Left kidney (tissue), 2 donors: ENCODE measurements around the gene PRSS48. TPM values are rescaled to one million over a fixed set of nuclear protein-coding genes. Genes with fewer than 3 reads are reported as not detected.
"Not testable (repeated sequence)": the region's sequence is repeated elsewhere in the genome, so short reads cannot be mapped to it uniquely, and the experiment has no call there.

Experiments
- DNase-seq: peaks from one replicate; pipeline ENCODE4 v3.0.0-alpha.2; 2013
- polyA plus RNA-seq: library from polyadenylated mRNA; unstranded; fragments of 120-200 nt; gene quantifications from one replicate; pipeline ENCODE4 v1.2.1, GENCODE V29; 2013; ENCODE audit not compliant: insufficient read length

PRSS48 gene
- polyA plus RNA-seq, 1 donor, result not detected

- no peak for DNase-seq
Observed at GRCh38 chr4:151260526-151260925, 16.4 kb upstream of the PRSS48 start.

DNA sequence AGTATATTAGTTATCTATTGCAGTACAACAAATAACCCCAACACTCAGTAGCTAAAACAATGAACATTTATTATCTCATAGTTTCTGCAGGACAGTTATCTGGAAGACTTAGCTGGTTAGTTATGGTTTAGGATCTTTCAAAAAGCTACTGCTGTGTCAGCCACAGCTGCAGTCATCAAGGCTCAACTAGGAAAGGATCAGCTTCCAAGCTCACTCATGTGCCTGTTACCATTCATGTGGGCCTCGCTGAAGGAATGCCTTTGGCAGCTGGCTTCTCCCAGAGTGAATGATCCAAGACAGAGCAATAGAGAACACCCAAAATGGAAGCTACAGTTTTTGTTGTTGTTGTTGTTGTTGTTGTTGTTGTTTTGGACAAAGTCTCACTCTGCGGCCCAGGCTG is 13.5 kb upstream of the PRSS48 start:
- DNase-seq, result no peak

DNA sequence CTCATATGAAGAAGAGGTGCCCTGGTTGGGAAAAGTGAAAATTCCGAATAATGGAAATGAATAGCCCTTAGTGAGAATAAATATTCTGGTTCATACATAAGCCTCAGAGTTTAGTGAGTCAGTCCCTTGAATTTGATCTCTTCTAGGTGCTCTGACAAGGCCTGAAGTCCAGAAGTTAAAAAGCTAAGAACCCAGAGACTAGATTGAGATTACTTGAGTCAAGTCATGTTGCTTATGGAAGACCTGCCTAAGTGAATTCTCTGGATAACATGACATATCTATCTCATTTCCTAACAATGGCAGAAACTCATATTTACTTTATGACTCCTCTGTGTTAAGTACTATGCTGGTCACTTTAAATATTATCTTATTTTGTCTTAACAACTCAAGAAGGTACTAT is 10.5 kb upstream of the PRSS48 start:
- DNase-seq, result no peak

DNA sequence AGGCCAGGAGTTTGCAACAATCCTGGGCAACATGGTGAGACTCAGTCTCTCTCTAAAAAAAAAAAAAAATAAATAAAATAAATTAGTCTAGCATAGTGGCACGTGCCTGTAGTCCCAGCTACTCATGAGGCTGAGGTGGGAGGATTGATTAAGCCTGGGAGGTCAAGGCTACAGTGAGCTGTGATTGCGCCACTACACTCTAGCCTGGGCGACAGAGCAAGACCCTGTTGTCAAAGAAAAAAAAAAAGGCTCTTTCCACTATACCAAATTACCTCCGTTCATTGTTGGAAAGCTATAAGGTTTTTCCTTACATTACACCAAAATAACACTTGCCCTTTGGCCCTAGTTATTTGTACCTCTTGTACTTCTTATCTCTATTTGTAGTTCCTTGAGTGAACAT is 9.9 kb upstream of the PRSS48 start:
- DNase-seq, result no peak

DNA sequence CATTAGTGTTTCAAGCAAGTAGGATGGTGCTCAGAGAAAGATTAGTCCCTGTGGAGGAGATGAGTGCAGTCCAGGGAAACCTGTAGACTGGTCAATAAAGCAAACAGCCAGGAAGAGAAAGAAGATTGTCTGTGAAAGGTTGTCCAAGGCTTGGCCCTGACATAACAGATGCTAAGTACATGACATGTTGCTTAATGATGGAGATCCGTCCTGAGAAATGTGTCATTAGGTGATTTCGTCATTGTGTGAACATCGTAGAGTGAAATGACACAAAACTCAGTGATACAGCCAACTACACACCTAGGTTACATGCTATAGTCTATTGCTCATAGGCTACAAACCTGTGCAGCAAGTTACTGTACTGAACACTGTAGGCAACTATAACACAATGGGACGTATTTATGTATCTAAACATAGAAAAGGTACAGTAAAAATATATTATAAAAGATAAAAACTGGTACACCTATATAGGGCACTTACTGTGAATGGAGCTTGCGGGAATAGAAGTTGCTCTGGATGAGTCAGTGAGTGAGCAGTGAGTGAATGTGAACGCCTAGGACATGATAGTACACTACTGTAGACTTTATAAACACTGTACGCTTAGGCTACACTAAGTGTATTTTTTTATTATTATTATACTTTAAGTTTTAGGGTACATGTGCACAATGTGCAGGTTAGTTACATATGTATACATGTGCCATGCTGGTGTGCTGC is 9.0 kb upstream of the PRSS48 start:
- DNase-seq, result no peak

GRCh38 chr4:151268905-151269304 is 8.1 kb upstream of the PRSS48 start:
- not testable (repeated sequence) for DNase-seq

DNA sequence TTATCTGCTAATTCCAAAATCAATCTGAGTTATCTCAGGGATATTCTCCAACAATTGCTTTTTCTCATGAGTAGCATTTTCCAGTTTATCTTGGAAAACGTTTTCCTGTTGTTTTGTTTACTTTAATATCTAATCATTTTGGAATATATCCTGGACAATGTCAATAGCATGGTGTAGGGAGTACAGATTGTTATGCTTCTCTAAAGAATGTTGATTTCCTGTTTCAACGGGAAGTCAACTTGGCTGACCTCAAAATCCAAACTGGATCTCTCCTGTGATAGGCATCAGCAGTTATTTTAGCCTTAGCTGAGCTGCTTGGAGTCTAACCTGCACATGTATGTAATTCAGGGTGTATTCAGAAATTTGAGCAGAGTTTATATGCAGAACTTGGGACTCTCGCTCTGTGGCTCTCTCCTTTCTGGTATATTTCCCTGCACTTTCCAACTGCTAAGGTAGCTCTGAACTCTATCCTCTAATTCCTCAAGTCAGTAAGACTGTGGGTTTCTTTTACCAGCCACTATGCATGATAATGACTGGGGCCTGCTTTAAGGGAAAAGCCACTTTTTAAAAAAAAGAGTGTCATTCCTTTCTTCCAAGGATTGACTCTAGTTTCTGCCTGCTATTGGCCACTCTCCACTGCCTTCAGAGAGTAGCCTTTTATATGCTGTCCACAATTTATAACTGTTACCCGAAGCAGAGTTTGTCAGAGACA is 7.7 kb downstream of the PRSS48 start:
- DNase-seq, result no peak

DNA sequence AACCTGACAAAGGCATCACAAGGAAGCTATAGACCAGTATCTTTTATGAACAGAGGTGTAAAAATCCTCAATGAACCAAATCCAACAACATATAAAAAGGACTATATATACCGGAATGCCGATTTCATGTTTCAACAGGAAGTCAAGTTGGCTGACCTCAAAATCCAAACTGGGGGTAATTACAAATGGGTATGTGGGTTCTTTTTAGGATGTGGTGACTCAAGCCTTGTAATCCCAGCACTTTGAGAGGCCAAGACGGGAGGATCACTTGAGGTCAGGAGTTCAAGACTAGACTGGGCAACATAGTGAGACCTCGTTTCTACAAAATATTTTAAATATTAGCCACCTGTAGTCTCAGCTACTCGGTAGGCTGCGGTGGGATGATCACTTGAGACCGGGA is 10.4 kb downstream of the PRSS48 start:
- no peak for DNase-seq

DNA sequence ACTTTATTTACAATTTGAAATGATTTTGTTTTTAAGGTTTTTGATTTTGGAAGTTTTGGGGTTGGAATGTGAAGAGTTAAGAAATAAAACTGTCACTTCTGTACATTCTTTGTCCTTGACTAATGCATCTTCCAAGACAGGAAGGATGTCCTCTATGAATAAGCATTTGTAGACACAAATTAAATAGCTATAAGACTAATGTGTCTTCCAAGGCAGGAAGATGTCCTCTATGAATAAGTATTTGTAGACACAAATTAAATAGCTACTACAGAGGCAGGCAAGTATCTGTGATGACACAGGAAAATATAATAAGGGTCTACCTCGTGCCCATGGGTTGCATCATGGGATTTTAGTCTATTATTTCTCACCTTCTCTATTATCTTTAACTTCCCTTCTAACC is 14.5 kb downstream of the PRSS48 start:
- DNase-seq, result no peak

GRCh38 chr4:151292038-151292437 is 15.1 kb downstream of the PRSS48 start:
- DNase-seq, result no peak

DNA sequence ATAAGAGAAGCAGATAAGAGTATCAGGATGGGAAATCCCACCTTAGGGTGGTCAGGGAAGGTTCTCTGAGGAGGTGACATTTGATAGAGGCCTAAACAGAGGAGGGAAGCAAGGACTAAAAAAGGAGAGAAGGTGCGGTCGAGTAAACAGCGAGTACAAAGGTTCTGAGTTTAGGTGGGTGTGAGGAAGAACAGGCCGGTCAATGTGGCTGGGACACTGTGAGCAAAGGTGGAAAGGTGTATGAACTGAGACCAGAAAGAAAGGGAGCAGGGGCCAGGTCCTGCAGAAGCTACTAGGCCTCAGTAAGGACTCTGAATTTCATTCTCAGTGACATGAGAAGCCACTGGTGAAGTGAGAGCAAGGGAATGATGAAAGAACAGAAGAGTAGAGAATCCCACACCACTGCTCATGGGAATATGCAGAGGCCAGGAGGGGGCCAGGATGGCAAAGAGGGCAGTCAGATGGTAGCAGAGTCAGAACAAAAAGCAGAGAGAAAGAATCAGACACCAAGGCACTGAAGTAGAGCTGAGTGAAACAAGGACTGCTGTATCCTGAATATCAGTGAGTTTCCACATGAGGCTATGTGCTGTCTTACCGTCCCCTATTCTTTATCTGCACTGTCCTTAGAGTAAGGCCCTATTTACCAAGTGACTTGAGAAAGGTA is 18.0 kb downstream of the PRSS48 start:
- DNase-seq, result no peak

DNA sequence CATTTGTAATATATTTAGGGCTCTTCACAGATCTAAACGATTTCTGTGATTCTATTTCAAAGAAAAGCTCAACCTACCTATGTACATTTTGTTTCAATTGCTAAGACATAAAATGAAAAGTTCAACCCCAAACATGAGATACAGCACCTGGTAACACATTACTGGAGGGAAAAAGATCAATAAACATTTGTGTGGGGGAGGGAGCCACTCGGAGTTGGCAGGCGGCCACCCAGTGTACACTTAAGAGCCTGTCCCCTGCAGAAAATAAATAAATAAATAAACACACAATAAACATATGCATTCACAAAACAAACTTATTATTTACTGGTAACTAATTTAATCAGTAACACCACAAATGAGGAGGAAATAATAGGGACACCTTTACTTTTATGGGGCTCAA is 19.3 kb downstream of the PRSS48 start:
- DNase-seq, result no peak

DNA sequence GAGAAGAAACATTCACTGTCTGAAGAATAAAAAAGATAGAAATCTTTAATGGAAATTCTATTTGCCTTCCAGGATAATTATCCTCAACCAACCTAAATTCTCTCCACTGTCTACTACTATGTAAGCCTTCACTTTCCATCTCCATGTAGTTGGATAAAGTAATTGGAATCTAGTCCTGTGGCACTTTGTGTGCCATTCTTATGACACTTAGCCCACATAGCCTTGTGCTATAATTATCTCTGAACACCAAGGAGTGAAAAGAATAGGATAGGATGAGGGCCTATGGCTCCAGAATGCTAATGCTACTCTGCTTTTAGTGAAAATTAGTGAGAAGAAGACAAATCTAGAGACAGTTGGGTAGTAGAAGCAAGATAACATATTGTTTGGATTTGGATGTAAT is 20.2 kb downstream of the PRSS48 start:
- no peak for DNase-seq

GRCh38 chr4:151302432-151302831 is 25.5 kb downstream of the PRSS48 start:
- no peak for DNase-seq

DNA sequence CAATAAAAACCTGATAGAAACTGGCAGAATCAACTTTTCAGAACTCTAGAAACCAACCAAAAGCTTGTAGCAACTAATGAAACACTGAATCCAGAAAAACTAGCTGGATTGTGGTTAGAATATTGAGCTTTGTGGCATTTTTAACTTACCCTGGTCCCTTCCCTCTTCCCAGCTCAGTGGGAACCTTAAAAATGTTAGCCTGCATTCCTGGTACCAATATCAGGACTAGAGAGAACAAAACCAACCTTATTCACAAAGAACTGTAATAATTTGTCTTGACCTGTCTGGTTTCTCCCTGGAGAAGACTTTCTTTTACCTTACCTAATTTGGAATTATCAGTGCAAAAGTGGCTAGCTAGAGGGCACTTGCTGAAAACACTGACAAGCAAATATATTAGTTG is 27.3 kb downstream of the PRSS48 start:
- no peak for DNase-seq

GRCh38 chr4:151304755-151305154 is 27.8 kb downstream of the PRSS48 start:
- DNase-seq, result no peak

GRCh38 chr4:151310124-151310728 is 33.3 kb downstream of the PRSS48 start:
- DNase-seq, result no peak

DNA sequence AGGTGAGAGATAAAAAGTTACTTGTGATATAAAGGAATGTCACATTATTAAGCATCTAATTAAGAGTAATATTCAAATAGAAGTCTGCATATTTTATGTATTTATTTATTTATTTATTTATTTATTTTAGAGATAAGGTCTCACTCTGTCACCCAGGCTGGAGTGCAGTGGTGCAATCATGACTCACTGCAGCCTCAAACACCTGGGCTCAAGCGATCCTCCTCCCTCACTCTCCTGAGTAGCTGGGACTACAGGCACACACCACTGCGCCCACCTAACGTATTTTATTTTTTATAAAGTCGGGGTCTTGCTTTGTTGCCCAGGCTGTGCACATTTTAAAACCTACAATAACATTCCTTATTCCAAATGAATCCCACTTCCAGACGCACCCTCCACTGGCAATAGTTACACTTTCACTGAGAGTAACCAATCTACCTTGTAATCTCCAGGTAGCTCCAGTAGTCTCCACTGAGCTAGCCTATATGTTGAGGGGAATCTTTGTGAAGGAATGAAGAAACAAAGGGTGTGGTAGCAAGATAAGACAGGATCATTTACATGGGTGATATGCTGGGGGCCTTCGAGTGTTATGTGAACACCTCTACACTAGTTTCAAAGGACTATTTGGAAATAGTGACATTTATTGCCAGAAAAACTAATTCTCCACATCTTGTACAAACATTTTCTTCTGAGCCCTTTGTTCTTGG is 36.5 kb downstream of the PRSS48 start:
- no peak for DNase-seq

DNA sequence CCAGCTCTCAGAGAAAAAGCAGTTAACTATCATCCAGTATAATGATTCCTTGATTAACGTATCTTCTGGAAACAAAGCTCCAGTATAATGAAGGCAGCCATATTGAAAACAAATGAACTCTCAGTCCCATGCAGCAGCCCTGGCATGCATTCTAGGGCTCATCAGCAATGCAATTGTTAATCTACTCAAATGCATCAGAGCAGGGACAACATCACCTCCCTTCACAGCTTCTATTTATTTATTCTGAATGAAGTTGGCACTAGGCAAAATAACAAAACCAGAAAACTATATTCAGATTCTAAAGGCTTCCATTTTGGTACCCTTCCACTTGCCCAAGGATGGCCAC is 37.0 kb downstream of the PRSS48 start:
- no peak for DNase-seq

GRCh38 chr4:151314479-151314878 is 37.5 kb downstream of the PRSS48 start:
- no peak for DNase-seq

DNA sequence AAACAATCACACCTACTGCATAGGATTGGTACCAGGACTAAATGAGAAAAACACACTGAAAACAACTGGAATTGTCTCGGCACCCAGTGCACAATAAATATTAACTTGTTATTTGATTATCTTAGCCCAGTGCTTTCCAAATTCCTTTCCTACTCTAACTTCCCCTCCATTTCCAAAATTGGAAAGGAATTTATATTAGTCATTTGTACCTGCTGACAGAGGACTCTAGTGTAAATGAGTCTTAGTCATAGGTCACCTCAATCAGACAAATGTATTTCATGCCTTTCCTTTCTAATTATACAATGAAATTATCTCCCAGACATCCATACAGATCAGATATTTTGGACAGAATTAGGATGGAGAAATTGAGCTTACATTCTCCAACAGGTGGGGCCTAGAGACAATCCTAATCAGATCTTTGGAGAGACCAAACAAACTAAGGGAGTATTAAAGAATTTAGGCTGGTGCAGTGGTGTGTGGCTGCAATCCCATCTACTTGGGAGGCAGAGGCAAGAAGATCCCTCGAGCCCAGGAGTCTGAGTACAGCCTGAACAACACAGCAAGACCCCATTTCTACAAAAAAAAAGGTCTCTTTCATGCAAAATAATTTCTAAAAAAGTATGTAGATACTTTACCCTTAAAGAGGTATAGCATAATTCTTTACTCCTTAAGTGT is 38.4 kb downstream of the PRSS48 start:
- DNase-seq, result no peak

DNA sequence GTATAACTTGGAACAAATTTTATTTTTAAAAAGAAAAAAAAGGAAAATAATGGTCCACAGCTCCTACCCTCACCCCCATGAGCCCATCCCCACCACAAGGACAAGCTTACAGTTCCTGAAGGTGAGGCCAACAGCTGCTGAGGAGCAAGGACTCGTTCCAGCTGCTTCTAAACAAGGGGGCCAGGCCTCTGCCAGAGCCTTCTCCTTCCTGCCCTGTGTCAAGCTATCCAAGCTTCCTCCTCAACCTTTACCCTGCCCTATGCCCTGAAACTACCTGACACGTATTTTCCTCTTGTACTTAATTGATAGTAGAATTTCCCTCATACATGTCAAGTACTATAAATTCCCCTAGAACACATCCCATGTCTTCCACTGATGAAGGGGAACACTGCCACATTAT is 39.7 kb downstream of the PRSS48 start:
- no peak for DNase-seq
